GM21381 (cell line): ENCODE data around the gene KIF13A.
"Not testable (repeated sequence)": the region's sequence is repeated elsewhere in the genome, so short reads cannot be mapped to it uniquely, and the experiment has no call there.

Experiments
- ATAC-seq: cut with Tn5 transposase; IDR thresholded peaks from one replicate; pipeline ENCODE4 v1.9.1; 2021; ENCODE audit warnings: mild to moderate bottlenecking, moderate library complexity; ENCODE audit not compliant: unreplicated experiment

Gene KIF13A

DNA sequence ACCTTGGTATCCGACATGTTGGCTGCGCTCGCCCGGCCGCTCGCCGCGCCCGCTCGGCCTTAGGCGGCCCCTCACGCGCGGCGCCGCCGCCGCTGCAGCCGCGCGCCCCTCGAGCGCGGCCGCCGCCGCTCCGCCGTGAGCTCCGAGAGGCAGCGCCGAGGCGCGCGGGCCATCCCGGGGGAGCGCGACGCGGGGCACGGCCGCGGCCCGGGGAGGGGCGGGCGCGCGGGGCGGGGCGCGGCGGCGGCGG is at the start of gene KIF13A:
KIF13A (minus strand) TSS at position 189 of the 250 bp plus-strand sequence; CDS start at position 17, 172 bp downstream.
- no peak for ATAC-seq

DNA sequence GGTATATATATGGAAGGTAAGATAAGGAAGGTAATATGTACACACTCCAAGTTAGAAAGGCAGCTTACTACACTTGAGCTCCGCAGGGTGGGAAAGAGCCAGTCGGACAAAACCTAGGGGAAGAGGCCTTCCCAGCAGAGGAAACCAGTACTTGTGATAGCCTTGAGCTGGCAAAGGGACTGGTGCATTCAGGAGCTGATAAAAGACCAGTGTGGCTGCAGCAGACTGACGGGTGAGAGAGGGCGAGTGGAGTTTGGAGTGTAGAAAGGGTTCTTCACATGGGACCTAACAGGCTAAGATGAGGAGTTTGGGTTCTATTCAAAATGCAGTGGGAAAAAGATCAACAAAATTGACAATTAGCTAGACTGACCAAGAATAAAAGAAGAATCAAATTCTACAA is 49.3 kb upstream of the KIF13A start:
- ATAC-seq, result no peak

DNA sequence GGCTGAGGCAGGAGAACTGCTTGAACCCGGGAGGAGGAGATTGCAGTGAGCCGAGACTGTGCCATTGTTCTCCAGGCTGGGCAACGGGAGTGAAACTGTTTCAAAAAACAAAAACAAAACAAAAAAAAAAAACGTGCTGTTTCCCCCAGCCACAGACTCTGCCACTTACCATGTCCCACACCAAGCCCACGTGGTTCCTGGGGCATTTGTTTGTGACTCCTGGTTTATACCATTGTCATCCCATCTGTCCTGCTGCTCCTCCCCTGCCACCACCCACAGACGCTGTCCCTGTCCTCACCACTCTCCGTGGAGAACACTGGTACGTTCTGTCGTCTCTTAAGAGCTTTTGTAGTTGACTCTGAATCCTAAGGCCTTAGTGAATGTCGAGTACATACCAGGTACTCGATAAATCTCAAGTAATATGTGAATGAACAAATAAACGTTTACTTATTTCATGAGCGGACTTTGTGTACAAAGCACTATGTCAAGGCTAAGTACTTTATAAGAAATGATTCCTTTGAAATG is 48.0 kb upstream of the KIF13A start:
- ATAC-seq, result no peak

DNA sequence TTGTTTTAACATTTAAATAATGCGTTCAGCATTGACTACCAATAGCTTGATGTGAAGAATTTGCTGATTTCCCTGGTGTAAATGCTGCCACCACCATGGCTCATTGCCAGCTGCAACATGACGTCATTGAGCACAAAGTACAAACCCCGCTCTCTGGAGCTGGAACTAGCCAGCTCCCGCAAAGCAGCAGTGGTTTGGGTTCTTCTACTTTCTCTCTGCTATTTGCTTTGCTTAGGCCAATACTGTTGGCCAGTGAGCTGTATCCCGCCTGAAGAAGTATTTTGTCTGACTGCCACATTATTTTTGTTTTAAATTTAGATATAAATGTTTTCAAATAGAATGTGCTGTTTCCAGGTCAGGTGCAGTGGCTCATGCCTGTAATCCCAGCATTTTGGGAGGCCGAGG is 47.4 kb upstream of the KIF13A start:
- no peak for ATAC-seq

DNA sequence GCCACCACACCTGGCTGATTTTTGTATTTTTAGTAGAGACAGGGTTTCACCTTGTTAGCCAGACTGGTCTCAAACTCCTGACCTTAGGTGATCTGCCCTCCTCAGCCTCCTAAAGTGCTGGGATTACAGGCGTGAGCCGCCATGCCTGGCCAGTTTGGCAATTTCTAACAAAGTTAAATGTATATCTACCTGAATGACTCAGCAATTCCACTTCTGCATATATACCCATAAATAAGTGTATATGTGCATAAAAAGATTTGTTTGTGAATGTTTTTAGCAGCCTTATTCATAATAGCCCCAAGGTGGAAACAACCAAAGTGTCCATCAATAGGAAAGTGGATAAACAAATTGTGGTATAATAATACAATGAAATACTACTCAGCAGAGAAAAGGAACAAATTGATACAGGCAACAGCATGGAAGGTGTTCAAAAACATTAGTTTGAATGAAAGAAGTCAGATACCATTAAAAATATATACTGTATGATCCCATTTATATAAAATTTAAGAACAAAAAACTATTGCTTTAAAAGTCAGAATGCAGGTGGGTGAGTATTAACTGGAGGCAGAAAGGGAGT is 44.3 kb upstream of the KIF13A start:
- ATAC-seq, result no peak

DNA sequence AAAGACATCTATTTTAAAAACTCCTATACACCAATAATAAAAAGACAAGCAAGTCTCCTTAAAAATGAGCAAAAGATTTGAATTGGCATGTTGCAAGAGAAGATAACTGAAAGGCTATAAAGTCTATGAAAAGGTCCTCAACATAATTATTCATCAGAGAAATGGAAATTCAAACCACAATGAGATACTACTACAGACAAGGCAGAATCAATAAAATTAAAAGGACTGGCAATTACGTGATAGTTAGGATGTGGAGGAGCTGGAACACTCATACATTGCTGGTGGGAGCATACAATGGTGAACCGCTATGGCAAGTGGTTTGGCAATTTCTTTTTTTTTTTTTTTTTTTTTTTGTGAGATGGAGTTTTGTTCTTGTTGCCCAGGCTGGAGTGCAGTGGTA is 43.8 kb upstream of the KIF13A start:
- no peak for ATAC-seq

DNA sequence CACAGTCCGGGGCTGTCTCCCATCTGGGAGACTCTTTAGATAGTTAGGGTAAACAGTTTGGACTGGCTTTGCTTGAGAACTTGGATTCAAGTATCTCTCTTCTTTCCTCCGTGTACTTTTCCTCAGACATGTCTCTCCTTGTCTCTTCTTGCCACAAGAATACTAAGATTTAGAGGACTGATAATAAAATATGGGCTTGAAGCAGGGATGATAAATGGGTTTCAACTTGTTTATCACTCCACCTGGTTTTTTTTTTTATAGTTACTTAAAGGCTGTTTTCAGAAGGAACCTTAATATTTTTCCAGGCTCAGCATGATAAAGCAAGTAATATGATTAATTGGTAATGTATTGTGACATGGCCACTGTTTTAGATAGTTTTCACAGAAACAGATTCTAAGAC is 40.9 kb upstream of the KIF13A start:
- no peak for ATAC-seq

DNA sequence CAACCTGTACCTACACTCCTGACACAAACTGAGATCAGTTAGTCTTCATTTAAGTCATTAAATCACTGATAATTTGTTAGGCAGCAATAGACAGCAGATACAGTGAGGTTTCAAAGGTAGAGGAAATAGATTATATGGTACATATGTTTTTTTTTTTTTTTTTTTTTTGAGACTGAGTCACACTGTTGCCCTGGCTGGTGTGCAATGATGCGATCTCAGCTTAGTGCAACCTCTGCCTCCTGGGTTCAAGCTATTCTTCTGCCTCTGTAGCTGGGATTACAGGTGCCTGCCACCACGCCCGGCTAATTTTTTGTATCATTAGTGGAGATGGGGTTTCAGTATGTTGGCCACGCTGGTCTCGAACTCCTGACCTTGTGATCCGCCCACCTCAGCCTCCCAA is 38.2 kb upstream of the KIF13A start:
- no peak for ATAC-seq

DNA sequence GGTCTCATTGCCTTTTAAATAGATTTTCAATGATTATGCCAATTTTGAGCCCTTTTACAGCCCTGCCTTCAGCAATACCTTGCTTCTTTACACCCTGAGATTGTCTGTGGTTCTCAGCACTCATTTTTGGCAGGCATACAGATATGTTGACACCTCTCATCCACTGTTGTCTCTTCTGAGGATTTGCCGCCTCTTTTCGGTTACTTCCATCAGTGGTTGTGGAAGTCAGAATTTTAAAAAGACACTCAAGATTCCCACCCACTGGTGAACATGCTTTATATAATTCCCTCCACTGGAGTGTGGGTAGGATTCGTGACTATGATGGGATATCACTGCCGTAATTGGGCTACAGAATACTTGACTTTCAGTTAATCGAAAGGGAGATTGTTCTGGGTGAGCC is 37.4 kb upstream of the KIF13A start:
- no peak for ATAC-seq

DNA sequence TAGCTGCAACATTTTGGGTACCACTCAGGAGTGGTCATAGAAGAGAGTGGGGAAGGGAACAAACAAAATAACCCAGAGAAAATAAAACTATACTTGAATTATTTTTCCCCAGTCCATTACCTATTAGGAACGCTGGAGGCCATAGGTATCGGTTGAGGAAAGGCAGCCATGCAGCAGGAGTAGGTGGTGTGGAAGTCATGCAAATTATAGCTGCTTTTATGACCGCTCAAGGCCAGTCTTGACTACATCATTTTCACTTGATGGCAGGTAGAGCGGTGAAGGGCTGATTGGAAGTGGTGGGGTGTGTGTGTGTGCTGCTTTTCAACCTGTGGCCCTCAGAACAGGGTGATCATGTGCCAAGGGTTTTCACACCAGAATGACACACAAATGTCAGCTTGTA is 36.5 kb upstream of the KIF13A start:
- no peak for ATAC-seq

DNA sequence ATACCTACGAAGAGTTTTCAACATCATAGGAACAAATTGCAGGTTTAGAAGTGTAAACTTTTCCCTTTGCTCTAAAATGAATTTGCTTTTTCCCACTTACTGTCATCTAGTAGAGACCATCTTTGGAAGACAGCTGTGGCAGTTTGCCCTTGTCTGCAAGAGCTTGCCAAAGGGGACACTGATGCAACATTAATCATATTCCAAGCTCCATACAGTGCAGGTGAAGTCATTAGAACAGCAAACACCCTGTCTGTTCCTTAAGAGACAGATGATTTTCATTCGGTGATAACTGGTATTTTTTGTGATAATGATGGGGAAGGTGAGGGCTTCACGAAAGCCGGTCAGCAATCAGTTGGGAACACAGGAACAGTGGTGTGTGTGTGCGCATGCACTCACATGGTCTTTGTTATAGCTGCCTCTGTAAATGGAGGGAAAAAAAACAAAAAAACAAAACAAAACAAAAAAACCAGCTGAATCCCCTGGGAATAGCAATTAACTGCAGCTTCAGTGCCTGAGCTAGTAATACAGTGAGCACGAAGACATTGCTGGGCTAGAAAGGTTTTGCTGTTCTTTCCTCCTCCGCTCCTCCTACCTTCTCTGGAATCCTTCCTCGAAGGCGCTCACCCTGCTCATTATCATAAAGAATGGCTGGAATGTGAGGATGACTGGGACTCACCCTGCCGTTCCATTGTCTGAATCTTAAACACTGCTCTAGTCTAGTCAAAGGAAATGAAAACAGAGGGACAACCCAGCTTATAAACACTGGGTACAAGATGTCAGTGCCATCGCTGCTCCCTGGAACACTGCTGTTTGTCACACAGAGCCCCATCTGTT is 35.2 kb upstream of the KIF13A start:
- no peak for ATAC-seq

DNA sequence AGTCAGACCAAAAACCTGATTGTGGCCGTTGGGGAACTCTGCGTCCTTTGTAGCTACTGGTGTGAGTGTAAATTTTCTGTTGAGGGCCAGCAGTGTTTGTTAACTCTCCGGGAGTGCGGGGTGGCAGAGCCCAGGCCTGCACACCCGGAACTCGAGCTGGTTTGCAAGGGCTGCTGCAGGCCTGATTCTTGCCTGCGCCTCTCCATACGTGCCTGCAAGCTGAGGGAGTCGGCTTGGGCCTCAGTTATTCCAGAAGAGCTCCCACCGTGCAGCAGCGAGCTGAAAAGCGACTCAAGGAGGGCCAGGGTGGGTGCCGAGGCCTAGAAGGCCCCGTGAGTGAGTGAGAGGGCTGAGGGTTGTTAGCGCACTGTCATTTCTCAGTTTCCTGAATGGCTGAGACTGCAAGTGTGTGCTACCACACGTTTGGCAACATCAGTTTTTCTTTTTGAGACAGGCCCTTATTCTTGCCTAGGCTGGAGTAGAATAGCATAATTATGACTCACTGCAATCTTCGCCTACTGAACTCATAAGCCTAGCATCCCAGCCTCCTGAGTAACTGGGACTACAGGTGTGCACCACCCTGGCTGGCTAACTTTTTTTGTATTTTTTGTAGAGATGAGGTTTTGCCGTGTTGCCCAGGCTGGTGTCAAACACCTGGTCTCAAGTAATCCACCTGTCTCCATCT is 33.9 kb upstream of the KIF13A start:
- no peak for ATAC-seq

DNA sequence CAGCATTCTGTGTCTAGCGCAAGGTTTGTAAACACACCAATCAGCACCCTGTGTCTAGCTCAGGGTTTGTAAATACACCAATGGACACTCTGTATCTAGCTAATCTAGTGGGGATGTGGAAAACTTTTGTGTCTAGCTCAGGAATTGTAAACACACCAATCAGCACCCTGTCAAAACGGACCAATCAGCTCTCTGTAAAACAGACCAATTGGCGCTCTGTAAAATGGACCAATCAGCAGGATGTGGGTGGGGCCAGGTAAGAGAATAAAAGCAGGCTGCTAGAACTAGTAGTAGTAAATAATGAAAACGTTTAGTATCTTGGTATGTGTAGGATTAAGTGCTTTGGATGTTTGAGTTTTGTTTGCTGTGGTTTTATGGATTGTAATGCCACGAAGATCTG is 33.1 kb upstream of the KIF13A start:
- ATAC-seq, result not testable (repeated sequence)

DNA sequence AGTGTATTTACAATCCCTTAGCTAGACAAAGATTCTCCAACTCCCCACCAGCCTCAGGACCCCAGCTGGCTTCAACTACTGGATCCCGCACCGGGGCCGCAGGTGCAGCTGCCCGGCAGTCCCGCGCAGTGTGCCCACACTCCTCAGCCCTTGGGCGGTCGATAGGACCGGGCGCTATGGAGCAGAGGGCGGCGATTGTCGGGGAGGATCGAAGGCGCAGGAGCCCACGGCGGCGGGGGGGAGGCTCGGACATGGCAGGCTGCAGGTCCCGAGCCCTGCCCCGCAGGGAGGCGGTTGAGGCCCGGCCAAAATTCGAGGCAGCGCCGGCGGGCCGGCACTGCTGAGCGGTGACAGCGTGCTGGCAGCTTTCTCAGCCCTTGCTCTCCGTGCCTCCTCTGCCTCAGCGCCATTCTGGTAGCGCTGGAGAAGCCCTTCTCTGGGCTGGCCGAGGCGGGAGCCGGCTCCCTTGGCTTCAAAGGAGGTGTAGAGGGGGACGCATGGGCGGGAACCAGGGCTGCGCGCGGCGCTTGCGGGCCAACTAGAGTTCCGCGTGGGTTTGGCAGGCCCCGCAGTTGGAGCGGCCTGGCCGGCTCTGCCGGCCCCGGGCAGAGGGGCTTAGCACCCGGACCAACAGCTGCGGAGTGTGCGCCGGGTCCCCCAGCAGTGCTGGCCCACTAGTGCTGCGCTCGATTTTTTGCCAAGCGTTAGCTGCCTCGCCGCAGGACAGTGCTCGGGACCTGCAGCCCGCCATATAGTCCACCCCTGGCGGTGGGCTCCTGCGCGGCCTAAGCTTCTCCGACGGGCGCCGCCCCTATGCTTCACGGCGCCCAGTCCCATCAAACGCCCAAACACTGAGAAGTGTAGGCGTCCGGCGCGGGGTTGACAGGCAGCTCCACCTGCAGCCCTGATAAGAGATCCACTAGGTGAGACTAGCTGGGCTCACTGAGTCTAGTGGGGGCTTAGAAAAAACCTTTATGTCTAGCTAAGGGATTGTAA is 32.4 kb upstream of the KIF13A start:
- no peak for ATAC-seq

DNA sequence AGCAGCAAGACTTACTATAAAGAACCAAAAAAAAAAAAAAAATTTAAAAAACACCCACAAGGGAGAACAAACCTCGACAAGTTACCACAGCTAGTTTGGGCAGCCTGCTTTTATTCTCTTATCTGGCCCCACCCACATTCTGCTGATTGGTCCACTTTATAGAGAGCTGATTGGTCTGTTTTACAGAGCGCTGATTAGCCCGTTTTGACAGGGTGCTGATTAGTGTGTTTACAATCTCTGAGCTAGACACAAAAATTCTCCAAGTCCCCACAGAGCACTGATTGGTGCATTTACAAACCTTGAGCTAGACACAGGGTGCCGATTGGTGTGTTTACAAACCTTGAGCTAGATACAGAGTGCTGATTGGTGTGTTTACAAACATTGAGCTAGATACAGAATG is 31.7 kb upstream of the KIF13A start:
- ATAC-seq, result not testable (repeated sequence)

DNA sequence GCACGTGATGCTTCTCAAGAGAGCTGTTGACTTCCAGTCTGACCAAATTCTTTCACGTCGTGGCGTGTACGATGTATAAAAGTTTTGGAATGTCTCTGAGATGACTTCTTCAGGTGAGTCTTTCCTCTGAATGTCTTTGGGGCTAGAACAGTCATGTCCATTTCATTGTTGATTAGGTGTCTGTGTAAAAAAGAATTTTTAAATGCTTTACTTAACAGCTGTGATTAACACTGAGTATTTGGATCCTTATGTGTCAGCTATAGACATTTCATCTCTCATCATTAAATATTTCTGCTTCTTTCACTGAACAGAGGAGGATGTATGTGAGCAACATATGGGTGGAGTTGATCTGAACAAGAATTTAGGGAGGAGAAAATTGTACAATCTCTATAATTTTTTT is 29.3 kb upstream of the KIF13A start:
- ATAC-seq, result no peak

DNA sequence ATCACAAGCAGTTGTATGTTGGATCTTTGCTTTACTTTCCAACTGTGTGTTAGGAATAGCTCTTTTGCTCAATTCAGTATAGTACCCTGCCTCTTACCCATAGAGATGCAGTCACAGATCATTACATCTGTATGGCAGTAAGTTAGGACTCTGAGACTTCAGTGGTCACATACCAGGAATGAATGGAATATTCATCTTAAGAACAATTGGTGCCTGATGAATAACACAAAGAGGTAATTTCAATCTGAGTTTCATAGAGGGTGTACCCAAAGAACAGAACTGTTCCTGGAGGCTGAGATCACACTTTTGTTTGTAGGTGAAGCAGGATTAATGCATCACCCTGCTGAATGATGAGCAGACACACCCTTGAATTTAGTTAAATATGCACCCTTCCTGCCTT is 28.7 kb upstream of the KIF13A start:
- ATAC-seq, result no peak

DNA sequence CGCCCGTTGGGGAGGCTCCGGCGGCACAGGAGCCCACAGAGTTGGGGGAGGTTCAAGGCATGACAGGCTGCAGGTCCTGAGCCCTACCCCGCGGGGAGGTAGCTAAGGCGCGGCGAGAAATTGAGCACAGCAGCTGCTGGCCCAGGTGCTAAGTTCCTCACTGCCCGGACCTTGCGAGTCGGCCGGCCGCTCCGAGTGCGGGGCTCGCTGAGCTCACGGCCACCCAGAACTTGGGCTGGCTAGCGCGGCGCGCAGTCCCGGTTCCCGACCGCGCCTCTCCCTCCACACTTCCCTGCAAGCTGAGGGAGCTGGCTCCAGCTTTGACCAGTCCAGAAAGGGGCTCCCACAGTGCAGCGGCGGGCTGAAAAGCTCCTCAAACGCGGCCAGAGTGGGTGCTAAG is 23.9 kb upstream of the KIF13A start:
- ATAC-seq, result no peak

DNA sequence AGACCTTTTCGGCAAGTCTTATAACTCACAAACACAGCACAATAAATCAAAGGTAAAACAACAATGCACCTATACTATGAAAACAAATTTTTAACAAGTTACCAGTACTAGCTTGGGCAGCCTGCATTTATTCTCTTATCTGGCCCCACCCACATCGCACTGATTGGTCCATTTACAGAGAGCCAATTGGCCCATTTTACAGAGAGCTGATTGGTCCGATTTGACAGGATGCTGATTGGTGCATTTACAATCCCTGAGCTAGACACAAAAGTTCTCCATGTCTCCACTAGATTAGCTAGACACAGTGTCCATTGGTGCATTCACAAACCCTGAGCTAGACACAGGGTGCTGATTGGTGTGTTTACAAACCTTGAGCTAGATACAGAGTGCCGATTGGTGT is 23.1 kb upstream of the KIF13A start:
- not testable (repeated sequence) for ATAC-seq

DNA sequence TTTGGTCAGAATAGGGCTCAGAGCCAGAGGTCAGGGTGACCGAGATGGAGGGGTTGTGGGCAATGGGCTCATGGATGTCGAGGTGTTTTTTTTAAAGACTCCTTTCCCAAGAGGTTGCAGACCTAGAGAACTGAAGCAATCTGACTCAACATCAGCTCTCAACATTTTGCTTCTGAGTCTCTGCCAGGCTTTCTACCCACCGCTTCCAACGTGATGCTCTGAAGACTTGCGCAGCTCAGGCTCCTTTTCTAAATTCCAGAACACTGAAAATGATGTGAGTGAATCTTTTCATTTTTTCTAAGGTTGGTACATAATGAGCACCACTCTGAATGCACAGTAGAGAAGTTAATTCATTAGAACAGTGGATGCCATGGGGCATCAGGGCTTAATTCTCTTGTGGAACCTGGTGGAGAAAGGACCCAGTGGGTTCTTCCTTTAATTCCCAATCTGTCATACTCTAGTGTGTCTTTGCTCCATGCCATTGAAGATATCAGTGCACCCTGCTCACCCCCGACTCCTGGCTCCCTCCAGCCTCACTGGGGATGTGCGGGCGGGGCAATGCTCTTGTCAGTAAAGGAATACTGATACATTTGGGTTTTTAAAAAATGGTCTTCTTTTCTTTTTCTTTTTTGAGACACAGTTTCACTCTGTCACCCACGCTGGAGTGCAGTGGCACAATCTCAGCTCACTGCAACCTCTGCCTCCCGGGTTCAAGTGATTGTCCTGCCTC is 17.0 kb upstream of the KIF13A start:
- no peak for ATAC-seq
